Breast epithelium (tissue), 3 donors: ENCODE data around the gene FGGY.

Experiments
- CTCF ChIP-seq, 3 donors: fragments of 450-650 bp; IDR thresholded peaks; one replicate each; pipeline ENCODE4 v1.5.1; 2016 to 2017; ENCODE audit warnings: antibody characterized with exemption in 3 of 3, mild to moderate bottlenecking in 3 of 3, moderate library complexity in 3 of 3
- POLR2A ChIP-seq: fragments of 450-650 bp; IDR thresholded peaks from one replicate; pipeline ENCODE4 v1.6.1; 2016; ENCODE audit warnings: antibody characterized with exemption, mild to moderate bottlenecking, moderate library complexity
- POLR2AphosphoS5 ChIP-seq, 3 donors: sonication (generic); formaldehyde crosslinking; IDR thresholded peaks; one replicate each; pipeline ENCODE4 v1.6.1; 2017; ENCODE audit warnings: antibody characterized with exemption in 3 of 3

GRCh38 chr1:59763418-59763817 lies 466.5 kb downstream of the FGGY start:
- no peak for TF ChIP-seq CTCF (IDR thresholded peaks at IDR 0.05)
- no peak for TF ChIP-seq POLR2A
- no peak for TF ChIP-seq POLR2AphosphoS5 (IDR thresholded peaks at IDR 0.05)
